ENCODE measurements around the gene L3MBTL4. TPM values are rescaled to one million over a fixed set of nuclear protein-coding genes. Genes with fewer than 3 reads are reported as not detected.

L3MBTL4 gene
- polyA plus RNA-seq, 3 donors from 2014 or later, result 3.9 to 6.7 (median 4.1) TPM

DNA sequence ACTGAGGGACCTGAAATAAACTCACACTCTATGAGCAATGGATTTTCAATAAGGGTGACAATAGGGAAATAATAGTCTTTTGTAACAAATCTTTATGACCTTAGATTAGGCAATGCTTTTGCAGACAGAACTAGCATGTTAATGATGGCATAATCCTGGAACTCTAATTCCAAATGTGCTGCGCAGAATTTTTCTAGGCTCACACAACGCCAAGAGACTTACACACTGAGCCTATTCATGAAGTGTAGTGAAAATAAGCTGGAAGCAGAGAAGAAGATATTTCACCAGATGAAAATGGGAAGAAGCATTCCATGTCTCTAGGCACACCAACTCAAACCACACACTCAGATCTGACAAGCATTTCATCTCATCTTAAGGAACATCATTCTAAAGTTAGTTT lies 178.5 kb downstream of the L3MBTL4 start:
- H3K9me3 Mint-ChIP-seq, result peaks cover 0 to 9% (median 5%) of the 10 kb centered on the region in 6 donors
- no peak overlapping the region for H3K4me3 Mint-ChIP-seq
- no peak for DNase-seq
- peaks cover 0 to 5% of the 10 kb centered on the region in 2 donors for H3K4me1 Mint-ChIP-seq
- no peaks in the 10 kb centered on the region for H3K27me3 Mint-ChIP-seq (ENCODE audit: low read depth in 3 of 3)
- peaks cover 22 to 57% (median 55%) of the 10 kb centered on the region in 3 donors for H3K36me3 Mint-ChIP-seq
- no peak overlapping the region for H3K27ac Mint-ChIP-seq

- no peaks in the 10 kb centered on the region for H3K27me3 Mint-ChIP-seq (ENCODE audit: low read depth in 3 of 3)
- H3K9me3 Mint-ChIP-seq, result peaks cover 2 to 15% (median 6%) of the 10 kb centered on the region in 6 donors
- peaks cover 14 to 45% (median 45%) of the 10 kb centered on the region in 3 donors for H3K36me3 Mint-ChIP-seq
- no peak overlapping the region for H3K4me3 Mint-ChIP-seq
- H3K4me1 Mint-ChIP-seq, result peaks cover 0 to 5% of the 10 kb centered on the region in 2 donors
- no peak overlapping the region for H3K27ac Mint-ChIP-seq
- no peak for DNase-seq
Measured at GRCh38 chr18:6222271-6222670, 192.4 kb downstream of the L3MBTL4 start.

- no peaks in the 10 kb centered on the region for H3K27me3 Mint-ChIP-seq (ENCODE audit: low read depth in 3 of 3)
- no peak for DNase-seq
- H3K36me3 Mint-ChIP-seq, result peaks cover 14 to 41% (median 41%) of the 10 kb centered on the region in 3 donors
- H3K9me3 Mint-ChIP-seq, result peaks cover 2 to 15% (median 6%) of the 10 kb centered on the region in 6 donors
- H3K27ac Mint-ChIP-seq, result no peak overlapping the region
- H3K4me3 Mint-ChIP-seq, result no peak overlapping the region
- peaks cover 0 to 5% of the 10 kb centered on the region in 2 donors for H3K4me1 Mint-ChIP-seq
Measured at GRCh38 chr18:6221602-6222014, 193.1 kb downstream of the L3MBTL4 start.

- DNase-seq, result no peak
- Mint-ChIP-seq H3K36me3 (peaks cover 12 to 38% (median 34%) of the 10 kb centered on the region in 3 donors), H3K27me3 (ENCODE audit: low read depth in 3 of 3) (no peaks in the 10 kb centered on the region), H3K9me3 (peaks cover under 1 to 8% (median 5%) of the 10 kb centered on the region in 6 donors), H3K27ac (peak overlapping the region in 1 of 6 donors; percentile 25), H3K4me1 (peaks cover 0 to 5% of the 10 kb centered on the region in 2 donors), H3K4me3 (no peak overlapping the region)
Measured at GRCh38 chr18:6220129-6220528, 194.6 kb downstream of the L3MBTL4 start.

GRCh38 chr18:6219116-6219717 lies 195.5 kb downstream of the L3MBTL4 start:
- Mint-ChIP-seq H3K4me1 (no peaks in the 10 kb centered on the region), H3K27me3 (ENCODE audit: low read depth in 3 of 3) (no peaks in the 10 kb centered on the region), H3K27ac (no peak overlapping the region), H3K4me3 (no peak overlapping the region), H3K36me3 (peaks cover 5 to 28% (median 27%) of the 10 kb centered on the region in 3 donors), H3K9me3 (peaks cover 0 to 2% (median 0%) of the 10 kb centered on the region in 6 donors)
- no peak for DNase-seq

DNA sequence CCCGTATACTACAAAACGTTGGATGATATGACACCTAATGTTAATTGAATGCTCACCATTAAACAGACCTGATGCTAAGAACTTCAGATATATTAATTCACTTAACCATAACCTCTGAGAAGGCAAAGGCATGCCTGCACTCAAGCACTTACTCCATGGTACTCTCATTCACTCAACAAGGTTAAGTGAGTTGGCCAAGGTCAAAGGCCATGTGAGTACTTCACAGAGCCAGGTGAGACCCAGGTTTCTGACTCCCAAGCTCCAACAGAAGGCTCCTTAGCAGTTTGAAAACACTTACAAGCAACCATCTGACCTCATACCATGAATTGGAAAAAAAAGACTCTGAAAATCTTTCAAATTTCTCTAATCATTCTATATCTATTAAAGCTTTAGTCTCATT lies 198.8 kb downstream of the L3MBTL4 start:
- Mint-ChIP-seq H3K27me3 (ENCODE audit: low read depth in 3 of 3) (no peaks in the 10 kb centered on the region), H3K4me3 (no peak overlapping the region), H3K27ac (peak overlapping the region in 1 of 6 donors; percentile 31), H3K9me3 (peaks cover 0 to 2% (median 0%) of the 10 kb centered on the region in 6 donors), H3K36me3 (peaks cover 0 to 24% (median 17%) of the 10 kb centered on the region in 3 donors), H3K4me1 (no peaks in the 10 kb centered on the region)
- no peak for DNase-seq

GRCh38 chr18:6211174-6211504 lies 203.6 kb downstream of the L3MBTL4 start:
- peaks cover 0 to 24% (median 9%) of the 10 kb centered on the region in 3 donors for H3K36me3 Mint-ChIP-seq
- H3K27ac Mint-ChIP-seq, result no peak overlapping the region
- no peak for DNase-seq
- H3K27me3 Mint-ChIP-seq (ENCODE audit: low read depth in 3 of 3), result no peaks in the 10 kb centered on the region
- no peaks in the 10 kb centered on the region for H3K9me3 Mint-ChIP-seq
- no peaks in the 10 kb centered on the region for H3K4me1 Mint-ChIP-seq
- no peak overlapping the region for H3K4me3 Mint-ChIP-seq

DNA sequence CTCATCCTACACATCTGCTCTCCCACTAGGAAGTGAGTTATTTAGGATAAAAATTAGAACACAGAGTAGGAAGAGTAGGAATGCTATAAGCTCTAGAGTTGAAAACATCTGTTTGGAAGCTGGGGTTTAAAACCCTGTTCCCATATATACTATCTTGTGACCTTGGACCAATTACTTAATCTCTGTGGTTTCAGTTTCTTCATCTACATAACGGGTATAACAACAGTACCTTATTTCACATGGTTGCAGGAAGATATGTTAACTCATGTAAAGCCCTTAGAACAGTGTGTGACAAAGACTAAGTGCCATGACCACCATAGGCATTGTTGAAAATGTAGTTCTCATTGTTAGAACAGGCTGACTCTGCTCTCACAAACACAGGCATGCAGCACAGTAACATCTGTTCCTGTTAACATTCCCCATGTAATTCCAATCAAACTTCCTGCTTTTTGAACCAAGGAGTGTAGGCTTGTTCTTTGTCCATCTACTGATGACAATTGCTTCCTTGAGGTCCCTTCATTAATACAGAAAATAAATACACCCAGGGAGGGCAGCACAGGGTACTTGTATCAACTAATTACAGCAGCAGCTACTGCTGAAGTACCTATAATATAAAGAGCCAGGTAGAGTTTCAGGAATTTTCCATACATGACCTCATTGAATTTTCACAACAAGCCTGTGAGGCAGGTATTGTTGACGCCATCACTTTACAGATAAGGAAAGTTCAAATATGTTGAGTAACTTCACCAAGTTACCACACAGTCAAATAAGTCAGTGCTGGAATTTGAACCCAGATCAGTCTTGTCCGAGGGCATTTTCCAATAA lies 204.2 kb downstream of the L3MBTL4 start:
- Mint-ChIP-seq H3K4me3 (no peak overlapping the region), H3K36me3 (peaks cover 0 to 23% (median 10%) of the 10 kb centered on the region in 3 donors), H3K9me3 (no peaks in the 10 kb centered on the region), H3K4me1 (no peaks in the 10 kb centered on the region), H3K27ac (no peak overlapping the region), H3K27me3 (ENCODE audit: low read depth in 3 of 3) (no peaks in the 10 kb centered on the region)
- no peak for DNase-seq

DNA sequence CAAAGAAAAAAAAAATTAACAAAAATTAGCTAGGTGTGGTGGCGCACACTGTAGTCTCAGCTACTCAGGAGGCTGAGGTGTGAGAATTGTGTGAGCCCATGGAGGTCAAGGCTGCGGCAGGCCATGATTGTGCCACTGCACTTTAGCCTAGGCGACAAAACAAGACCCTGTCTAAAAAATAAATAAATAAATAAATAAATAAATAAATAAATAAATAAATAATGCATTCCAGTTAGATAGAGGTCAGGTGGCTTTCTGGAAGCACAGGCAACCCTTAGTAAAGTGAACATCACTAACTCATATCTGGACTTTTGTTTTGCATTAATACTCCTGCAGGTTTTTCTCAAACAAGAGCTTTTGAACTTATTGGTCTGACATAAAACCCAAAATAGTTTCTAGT lies 206.8 kb downstream of the L3MBTL4 start:
- Mint-ChIP-seq H3K4me3 (no peak overlapping the region), H3K36me3 (peaks cover 0 to 24% (median 9%) of the 10 kb centered on the region in 3 donors), H3K27me3 (ENCODE audit: low read depth in 3 of 3) (no peaks in the 10 kb centered on the region), H3K27ac (no peak overlapping the region), H3K9me3 (no peaks in the 10 kb centered on the region), H3K4me1 (no peaks in the 10 kb centered on the region)
- DNase-seq, result no peak

GRCh38 chr18:6207116-6207515 lies 207.6 kb downstream of the L3MBTL4 start:
- H3K9me3 Mint-ChIP-seq, result no peaks in the 10 kb centered on the region
- H3K27me3 Mint-ChIP-seq (ENCODE audit: low read depth in 3 of 3), result no peaks in the 10 kb centered on the region
- DNase-seq, result no peak
- no peaks in the 10 kb centered on the region for H3K4me1 Mint-ChIP-seq
- peaks cover 0 to 21% (median 7%) of the 10 kb centered on the region in 3 donors for H3K36me3 Mint-ChIP-seq
- H3K4me3 Mint-ChIP-seq, result no peak overlapping the region
- no peak overlapping the region for H3K27ac Mint-ChIP-seq

- Mint-ChIP-seq H3K36me3 (peaks cover 0 to 18% (median 9%) of the 10 kb centered on the region in 3 donors), H3K9me3 (no peaks in the 10 kb centered on the region), H3K27ac (no peak overlapping the region), H3K27me3 (ENCODE audit: low read depth in 3 of 3) (no peaks in the 10 kb centered on the region), H3K4me1 (no peaks in the 10 kb centered on the region), H3K4me3 (no peak overlapping the region)
- no peak for DNase-seq
Measured at GRCh38 chr18:6205706-6206105, 209.0 kb downstream of the L3MBTL4 start.

DNA sequence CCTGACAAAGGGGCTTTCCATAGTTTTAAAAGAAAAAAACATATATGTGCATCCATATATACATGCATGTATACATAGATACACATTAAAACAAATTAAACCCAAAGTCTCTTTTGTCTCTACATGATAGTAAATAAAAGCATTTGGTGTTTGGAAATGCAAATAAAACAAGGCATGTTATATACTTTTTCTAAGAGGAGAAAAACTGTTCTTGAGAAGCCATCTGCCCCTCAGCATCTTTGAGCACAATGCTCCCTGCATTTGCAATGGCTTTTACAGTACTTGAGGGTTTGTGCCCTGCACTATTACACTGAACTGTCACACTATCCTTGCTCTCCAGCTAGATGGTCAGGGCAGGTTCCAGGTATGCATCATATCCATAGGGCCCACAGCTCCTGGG lies 210.2 kb downstream of the L3MBTL4 start:
- H3K27me3 Mint-ChIP-seq (ENCODE audit: low read depth in 3 of 3), result no peaks in the 10 kb centered on the region
- H3K36me3 Mint-ChIP-seq, result peaks cover 0 to 9% (median 8%) of the 10 kb centered on the region in 3 donors
- no peak for DNase-seq
- H3K4me3 Mint-ChIP-seq, result no peak overlapping the region
- H3K9me3 Mint-ChIP-seq, result no peaks in the 10 kb centered on the region
- no peak overlapping the region for H3K27ac Mint-ChIP-seq
- no peaks in the 10 kb centered on the region for H3K4me1 Mint-ChIP-seq

- Mint-ChIP-seq H3K27ac (no peak overlapping the region), H3K36me3 (peaks cover 0 to 9% (median 8%) of the 10 kb centered on the region in 3 donors), H3K4me1 (no peaks in the 10 kb centered on the region), H3K4me3 (no peak overlapping the region), H3K27me3 (ENCODE audit: low read depth in 3 of 3) (no peaks in the 10 kb centered on the region), H3K9me3 (no peaks in the 10 kb centered on the region)
- no peak for DNase-seq
Measured at GRCh38 chr18:6203791-6204190, 210.9 kb downstream of the L3MBTL4 start.

GRCh38 chr18:6202861-6203260 lies 211.8 kb downstream of the L3MBTL4 start:
- Mint-ChIP-seq H3K4me1 (no peaks in the 10 kb centered on the region), H3K9me3 (no peaks in the 10 kb centered on the region), H3K27ac (no peak overlapping the region), H3K27me3 (ENCODE audit: low read depth in 3 of 3) (no peaks in the 10 kb centered on the region), H3K36me3 (peaks cover 2 to 16% (median 11%) of the 10 kb centered on the region in 3 donors), H3K4me3 (no peak overlapping the region)
- DNase-seq, result no peak

Measured in immature natural killer cell (primary cell).